Activated T-cell treated with anti-CD3 and anti-CD28 coated beads for 4 hours (primary cell): ENCODE data around the gene ALG2.
"Not testable (repeated sequence)": the region's sequence is repeated elsewhere in the genome, so short reads cannot be mapped to it uniquely, and the experiment has no call there.

Experiments
- DNase-seq: peaks from one replicate; pipeline ENCODE4 v3.0.0-alpha.2; 2020

Gene ALG2

DNA sequence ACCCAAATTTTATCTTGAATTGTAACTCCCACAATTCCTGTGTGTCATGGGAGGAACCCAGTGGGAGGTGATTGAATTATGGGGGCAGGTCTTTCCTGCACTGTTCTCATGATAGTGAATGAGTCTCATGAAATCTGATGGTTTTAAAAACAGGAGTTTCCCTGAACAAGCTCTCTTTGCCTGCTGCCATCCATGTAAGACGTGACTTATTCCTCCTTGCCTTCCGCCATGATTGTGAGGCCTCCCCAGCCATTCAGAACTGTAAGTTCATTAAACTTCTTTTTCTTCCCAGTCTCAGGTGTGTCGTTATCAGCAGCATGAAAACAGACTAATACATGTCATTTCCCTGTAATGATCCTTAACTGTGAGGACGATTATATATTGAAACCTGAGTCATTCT, 16.1 kb upstream of the ALG2 start:
- DNase-seq: not testable (repeated sequence)

DNA sequence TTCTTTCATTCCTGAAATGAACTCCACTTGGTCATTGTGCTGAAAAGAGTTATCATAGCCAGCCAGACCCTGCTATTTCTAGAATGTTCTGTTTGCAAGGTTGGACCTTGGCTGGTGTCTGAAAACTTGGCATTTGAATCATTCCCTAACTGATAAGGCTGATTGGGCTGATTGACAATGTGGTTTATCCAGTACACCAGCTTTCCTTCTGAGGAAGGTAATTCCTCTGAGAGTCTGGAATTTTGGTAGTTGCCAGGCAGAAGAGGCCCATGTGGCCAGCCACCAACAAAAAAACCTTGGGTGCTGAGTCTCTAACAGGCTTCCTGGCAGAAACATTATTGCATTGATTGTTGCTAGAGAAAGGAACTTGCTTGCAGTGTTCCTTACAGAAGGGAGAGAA, 15.6 kb upstream of the ALG2 start:
- no peak for DNase-seq

DNA sequence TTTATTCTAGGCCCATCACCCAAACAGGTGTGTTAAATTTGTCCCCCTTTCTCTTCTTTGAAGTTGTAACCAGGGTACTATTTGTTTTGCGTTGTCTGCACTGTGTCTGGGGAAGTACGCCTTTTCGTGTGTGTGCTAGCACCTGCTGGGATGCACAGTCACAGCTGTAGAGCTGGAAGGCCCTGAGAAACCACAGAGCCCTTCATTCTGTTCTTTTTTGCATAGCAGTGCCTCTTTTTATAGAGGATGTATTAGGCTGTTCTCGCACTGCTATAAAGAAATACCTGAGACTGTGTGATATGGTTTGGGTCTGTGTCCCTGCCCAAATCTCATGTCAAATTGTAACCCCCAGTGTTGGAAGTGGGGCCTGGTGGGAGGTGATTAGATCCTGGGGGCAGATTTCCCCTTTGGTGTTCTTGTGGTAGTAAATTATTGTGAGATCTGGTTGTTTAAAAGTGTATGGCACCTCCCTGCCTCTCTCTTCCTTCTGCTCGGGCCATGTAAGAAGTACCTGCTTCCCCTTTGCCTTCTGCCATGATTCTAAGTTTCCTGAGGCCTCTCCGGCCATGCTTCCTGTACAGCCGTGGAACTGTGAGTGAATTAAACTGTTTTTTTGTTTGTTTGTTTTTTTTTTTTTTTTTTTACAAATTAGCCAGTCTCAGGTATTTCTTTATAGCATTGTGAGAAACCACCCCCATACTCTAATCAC, 14.3 kb upstream of the ALG2 start:
- no peak for DNase-seq

DNA sequence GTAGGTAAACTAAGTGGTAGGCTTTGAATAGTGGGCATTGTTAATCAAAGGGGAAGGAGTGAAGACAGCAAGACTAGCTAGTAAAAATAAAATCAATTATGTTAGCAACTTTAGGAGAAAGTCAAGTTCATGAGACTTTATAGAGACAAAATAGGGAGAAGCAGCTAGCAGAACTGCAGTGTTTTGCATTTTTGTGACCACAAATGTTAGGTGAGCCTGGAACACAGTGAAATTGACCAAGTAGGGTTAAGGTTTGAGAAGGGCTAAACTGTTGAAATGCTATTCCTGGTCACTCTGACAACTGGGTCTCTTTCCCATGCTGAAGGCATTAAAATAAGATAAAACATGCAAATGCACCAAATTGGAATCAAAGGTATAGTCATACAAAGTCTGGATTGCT, 13.3 kb upstream of the ALG2 start:
- no peak for DNase-seq

DNA sequence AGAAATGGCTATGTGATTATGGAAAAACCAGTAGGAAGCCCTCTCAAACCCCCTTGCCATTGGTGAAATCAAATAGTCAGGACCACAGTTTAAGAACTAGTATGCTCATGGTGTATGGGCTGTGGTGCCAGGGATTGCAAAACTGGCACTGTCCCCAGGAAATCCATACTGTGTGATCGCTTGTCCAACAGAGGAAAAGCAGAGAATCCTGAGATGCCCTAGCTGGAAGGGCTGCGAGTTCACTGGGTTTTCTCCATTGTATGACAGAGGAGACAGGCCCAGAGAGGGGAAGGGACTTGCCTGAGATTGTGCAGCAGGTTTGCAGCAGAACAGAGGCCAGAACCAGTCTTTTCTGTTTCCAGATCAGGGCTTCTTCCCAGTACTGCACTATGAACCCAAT, 12.9 kb upstream of the ALG2 start:
- DNase-seq: no peak

DNA sequence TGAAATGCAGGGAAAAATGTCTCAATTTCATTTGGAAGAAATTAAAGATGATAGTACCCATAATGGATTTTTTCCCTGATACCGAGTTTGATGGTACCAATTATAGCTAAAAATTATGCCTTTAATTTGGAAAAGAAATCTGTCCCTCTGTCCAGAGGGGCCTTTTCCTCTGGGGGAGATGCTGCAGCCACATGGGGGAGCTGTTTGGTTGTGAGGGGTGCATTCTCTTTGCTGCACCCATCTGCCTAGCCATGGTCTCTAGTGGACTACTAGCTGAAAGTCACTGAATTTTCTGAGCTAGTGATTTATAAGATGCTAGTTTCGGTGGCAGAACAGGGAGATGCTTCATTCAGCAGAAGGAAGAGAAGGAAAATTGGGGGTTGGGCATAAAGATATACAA, 10.0 kb upstream of the ALG2 start:
- DNase-seq: no peak

DNA sequence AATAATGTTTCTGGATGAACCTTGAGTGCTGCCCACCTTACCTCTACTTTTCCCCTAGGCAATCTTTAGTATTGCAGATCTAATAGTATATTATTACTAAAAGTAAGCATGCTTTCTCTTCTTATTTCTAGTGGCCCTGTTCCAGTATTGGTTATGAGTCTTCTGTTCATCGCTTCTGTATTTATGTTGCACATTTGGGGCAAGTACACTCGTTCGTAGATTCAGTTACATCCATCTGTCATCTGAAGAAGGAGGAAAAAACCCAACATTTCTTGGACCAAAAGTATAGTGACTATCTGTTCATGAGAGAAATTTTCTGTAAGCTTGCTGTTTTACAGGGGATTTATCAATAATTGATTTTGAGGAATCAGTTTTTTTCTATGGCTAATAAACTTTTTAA, 8.5 kb upstream of the ALG2 start:
- DNase-seq: no peak

DNA sequence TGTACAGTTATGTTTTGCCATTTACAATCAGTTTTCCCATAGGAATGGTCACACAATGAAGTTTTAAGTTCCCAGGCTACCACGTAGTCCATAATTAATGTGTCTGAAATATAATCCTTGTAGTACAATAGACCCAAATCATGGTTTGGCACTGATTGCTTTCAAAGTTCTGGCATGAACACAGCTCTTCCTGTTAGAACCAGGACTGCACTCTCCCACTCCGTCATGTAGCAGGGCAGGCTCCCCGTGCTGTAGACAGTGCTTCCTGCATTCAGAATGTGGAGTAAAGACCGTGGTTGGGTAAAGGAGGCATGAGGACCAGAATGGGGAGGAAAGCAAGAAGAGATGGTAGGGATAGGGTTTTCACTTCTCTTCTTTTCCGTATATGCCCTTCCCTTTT, 4.3 kb upstream of the ALG2 start:
- DNase-seq: no peak

DNA sequence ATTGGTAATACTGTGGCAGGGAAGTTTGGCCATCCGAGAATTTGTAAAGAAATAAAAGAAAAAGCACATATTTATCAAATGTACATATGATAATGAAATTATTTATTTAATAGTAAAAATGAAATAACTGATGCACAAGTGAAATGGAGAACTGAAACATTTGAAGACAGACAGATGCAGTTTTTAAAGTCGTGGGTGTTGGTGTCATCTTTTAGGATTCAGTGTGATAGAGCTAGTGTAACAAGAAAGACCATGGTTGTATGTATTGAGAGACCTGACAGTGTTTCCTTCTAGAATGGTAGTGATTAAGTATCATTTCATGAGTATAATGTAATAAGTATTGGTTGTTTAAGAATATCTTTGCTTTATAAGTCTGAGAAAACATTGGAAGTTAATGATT, 2.7 kb upstream of the ALG2 start:
- no peak for DNase-seq

DNA sequence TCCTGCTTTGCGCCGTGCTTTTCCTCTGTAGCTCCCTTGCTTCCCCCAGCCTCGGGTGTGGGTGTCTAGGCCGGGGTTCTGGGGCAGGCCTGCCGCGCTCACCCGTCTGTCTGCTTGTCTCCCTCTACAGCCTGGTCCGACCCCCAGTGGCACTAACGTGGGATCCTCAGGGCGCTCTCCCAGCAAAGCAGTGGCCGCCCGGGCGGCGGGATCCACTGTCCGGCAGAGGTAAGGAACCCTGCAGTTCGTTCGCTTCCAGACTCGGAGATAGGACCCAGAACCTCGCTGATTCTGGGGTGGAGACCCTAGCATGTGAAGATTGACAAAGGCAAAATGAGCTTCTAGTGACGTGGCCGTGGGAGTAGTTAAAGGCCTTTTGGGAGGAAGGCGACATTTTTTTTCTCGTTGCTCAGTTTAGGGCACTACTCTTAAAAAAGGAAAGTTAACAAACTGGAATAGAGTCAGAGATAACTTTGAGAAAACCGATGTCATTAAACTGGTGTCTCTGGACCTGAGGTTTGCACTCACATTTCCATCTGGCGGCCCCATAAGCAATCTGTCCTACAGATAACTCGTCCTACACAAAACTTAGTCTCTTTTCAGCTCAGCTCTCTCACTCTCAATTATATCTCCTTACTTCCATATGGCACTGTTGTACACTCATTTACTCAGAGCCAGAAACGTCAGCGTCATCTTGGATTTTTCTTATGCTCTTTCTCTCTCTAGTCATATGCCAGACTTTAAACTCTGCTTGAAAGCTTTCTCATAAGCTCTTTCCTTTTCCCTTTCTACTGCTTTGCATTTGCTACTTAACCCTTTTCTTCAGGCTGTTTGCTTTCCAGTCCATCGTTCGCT, 901 bp upstream of the ALG2 start:
- no peak for DNase-seq

DNA sequence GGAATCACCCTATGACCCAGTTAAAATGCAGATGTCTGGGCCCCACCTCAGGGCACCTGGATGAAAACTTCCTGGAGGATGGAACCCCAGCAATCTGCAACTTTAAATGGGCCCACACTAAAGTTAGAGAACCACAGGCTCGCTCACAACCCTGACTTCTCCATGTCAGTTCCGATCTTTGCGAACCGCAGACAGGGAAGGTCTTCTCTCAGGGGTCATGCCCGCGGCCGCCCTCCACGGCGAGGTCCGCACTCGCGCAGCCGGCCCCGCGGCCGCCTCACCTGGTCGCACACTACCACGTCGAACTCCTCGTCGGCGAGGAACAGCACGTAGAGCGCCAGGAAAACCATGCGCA, 499 bp downstream of the ALG2 start:
- no peak for DNase-seq

DNA sequence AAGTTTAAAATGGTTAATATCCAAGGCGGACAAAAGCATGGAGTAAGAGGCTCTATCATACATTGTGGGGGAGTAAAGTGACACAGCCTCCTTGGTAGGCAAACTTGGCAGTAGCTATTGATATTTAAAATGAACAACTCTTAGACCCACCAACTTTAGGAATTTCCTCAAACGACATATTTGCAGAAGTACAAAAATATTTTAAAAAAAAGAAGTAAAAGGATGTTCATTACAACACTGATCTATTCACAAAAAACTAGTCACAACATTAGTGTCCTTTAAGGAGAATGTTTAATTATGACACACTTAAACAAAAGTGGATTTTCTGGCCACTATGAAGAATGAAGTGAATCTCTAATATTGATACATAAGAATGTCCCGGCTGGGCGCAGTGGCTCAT, 1.7 kb downstream of the ALG2 start:
- no peak for DNase-seq

DNA sequence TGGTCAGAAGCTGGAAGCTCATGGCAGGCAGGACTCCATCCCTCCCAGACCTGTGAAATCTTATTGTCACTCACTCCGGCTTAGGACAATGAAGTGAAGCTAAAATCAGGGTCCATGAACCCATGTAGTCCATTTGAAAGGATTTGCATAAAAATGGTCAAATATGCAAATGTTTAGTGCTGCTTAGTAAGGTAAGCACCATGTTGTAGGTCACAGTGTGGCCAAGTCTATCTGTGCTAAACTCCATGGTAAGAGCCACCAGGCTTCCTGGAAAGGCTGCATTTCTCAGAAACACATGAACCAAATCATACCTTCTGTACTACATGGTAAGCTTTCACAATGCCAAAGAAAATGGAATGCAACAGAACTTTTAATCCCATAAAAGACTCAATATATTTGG, 5.7 kb downstream of the ALG2 start:
- DNase-seq: no peak

DNA sequence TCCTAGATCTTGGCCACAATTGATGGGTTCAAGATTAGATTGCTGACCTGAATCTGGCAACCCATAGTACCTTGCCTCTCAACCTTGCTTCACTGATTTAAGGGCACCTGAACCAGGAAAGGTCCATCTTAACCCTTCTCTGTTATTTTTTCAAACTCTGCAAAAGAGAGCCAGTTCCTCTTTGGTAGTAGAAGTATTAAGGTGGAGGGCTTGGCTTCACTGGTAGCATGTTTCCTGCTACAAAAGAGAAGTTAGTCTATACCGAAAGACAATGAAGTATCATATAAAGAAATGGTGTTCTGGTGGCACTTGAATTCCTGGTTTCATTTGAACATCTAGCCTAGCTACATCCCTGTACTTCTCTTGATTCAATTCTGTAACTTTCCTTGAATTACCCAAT, 8.5 kb downstream of the ALG2 start:
- no peak for DNase-seq

DNA sequence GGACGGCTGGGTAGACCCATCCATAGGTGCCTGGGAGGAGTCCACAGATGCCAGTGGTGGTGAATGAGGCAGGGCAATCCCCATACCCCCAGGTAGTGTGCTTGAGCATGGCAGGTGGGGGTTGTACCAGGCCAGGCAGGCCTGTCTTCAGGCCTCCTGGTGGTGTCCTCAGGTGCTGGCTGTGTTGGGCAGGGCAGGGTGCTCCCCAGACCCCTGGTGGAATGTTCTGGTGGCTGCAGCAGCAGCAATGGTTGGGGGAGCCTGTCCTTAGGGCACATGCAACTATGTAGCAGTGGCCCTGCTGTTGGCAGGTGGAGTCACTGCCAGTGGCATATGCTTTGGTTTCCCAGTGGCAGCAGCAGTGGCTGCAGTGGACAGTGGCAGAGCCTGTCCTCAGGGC, 10.0 kb downstream of the ALG2 start:
- DNase-seq: no peak

DNA sequence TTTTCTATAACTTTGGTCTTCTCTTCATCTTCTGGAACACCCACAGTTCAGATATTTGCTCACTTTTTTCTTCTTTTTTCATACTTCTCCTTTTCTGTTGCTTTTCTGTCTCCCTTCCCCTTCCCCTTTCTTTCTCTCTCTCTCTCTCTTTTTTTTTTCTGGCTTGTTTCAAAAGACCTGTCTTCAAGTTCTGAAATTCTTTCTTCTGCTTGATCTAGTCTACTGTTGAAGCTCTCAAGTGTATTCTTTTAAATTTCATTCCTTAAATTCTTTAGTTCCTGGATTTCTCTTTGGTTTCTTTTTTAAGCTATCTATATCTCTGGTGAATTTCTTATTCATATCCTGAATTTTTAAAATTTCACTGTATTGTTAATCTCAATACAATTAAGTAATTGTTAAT, 11.2 kb downstream of the ALG2 start:
- no peak for DNase-seq

DNA sequence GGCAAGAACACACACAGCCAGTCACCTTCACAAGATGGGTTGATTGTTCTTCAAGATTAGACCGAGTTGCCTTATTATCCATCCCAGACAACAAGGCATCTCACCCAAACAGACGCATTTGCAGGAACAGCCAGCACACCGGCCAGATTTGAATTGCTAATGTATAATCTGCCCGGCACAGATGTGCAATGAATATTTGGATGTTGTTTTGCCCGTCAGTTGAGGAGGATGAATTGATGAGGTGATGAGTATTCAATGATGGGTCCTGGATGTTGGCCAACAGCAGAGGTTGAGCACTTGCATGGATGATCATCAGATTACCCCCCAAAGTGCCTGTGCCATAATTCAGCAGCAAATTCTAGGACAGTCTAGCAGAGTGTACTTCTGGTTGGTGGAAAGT, 20.1 kb downstream of the ALG2 start:
- DNase-seq: no peak

DNA sequence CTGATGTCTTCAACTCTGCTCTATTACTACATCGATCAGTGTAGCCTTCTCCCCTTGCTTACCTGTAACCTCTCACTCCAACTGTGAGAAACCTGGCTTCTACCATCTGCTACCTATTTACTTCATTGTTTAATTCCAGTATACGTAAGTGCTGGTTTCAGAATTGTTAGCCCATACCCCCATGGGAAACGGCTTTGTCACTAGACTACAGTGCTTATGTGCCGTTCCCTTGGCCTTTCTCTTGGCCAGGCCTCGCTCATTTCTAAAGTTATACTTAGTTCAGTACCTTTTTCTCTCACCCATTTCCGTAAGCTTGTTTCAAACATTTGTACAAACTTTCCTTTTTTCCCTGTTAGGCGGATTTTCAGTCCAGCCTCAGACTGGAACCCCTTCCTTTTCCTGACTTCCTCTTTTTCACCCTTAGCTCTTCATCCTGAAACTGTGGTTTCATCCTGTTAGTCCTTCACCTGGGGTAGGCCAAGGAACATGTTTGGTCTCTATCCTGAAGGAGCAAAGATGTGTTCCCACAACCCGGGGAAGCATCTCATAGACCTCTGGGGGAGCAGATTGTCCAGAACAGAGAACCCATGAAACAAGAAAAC, 21.7 kb downstream of the ALG2 start:
- no peak for DNase-seq

DNA sequence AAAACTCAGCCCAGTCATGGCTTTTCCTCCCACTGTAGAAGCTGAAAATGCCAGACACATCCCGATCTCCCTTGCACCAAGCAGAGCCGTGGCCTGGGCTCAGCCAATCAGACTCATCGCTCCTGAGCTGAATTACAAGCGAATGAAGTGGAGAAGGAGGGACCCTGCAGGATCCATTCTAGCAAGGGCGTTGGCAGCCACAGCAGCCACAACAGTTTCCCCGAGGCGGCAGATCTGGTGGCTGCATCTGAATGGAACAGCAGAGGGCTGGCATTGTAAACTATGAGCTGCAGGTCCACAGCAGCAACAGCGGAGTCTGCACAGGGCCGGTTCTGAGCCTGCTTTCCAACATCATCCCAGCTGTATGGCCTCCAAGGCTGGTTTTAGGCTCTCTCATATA, 23.8 kb downstream of the ALG2 start:
- no peak for DNase-seq

DNA sequence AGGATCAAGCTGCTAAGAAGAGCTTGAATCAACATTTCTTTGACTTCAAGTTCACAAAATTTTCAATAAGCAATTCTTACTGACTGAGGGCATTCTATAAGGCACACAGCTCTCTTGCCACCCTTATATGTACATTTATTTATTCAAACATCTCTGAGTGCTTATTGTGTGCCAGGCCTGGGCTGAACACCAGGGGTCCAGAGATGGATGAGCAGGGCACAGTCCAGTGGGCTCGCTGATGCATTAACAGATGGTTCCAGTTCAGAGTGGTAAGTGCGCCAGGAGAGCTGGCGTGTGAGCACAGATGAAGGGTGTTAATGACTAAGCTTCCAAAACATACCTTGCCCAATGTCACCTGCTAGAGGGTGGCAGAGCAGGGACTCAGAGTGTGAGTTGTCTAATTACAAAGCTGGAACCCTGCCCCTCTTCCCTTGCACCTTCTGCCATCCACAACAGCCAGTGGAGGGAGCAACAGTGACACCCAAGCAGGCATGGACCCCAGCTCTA, 24.6 kb downstream of the ALG2 start:
- no peak for DNase-seq

DNA sequence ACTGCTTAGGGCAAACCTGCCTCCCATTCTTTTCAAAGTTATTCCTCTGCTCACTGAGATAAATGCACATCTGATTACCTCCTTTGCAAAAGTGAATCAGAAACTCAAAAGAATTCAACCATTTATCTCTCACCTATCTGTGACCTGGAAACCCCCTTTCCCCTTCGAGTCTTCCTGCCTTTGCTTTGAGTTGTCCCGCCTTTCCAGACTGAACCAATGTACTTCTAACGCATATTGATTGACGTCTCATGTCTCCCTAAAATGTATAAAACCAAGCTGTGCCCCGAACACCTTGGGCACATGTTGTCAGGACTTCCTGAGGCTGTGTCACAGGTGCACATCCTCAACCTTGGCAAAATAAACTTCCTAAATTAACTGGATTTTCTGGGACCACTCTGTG, 25.3 kb downstream of the ALG2 start:
- not testable (repeated sequence) for DNase-seq

DNA sequence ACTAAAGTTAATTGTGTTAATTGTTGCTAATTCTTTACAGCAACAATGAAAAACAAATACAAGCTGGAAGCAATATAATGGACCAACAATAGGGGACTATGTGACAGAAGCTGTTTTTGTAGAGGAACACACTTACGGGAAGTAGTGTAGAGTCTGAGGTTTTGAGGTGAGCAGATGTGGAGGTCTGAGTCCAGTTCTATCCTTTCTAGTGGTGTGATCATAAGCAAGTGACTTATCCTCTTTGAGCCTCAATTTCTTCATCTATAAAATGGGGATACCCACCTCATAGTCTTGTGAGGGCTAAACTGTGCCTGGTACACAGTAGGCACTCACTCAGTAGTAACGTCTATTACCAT, 28.3 kb downstream of the ALG2 start:
- DNase-seq: no peak

DNA sequence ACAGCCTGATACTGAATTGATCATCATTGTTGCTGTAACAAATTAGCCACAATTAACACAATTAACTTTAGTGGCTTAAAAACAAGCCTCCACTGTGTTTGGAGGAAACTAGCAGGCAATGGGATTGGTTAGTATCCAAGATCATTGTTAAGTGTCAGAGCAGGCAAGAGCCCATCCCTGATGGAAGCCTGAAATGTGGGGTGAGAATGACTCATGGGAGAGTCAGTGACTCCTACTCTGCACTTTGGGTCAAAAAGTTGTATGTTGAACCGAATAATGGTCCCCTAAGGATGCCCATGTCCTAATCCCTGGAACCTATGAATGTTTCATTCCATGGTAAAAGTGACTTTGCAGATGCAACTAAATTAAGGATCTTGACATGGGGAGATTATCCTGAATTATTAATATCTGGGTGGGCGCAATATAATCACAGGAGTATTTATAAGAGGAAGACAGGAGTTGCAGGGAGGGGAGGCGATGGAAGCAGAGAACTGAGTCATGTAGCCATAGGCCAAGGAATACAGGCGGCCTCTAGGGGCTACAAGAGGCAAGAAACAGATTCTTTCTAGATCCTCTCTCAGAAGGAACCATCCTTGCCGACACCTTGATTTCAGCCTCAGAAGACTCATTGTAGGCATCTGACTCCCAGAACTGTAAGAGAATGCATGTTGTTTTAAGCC, 28.8 kb downstream of the ALG2 start:
- DNase-seq: no peak
